Ovary (tissue), 9 donors: ENCODE results near the gene ATP10D. TPM values are rescaled to one million over a fixed set of nuclear protein-coding genes. Genes with fewer than 3 reads are reported as not detected.

Experiments
- DNase-seq, 5 donors: peaks; one replicate each; pipeline ENCODE4 v3.0.0-alpha.2; 2019 to 2020
- H3K27ac ChIP-seq, 2 donors: fragments of 200-600 bp; one replicate each; pipeline versions ENCODE4 v1.5.1 to v1.8.0; 2019 to 2022
- H3K27me3 ChIP-seq: fragments of 200-600 bp; one replicate; pipeline ENCODE4 v1.8.0; 2022
- H3K36me3 ChIP-seq: fragments of 200-600 bp; sonication (generic); one replicate; pipeline ENCODE4 v1.5.1; 2019
- H3K4me1 ChIP-seq: one replicate; pipeline ENCODE4 v1.8.1; 2013; ENCODE audit warnings: mild to moderate bottlenecking, moderate library complexity; ENCODE audit not compliant: insufficient read depth
- H3K4me3 ChIP-seq: fragments of 200-600 bp; sonication (generic); one replicate; pipeline ENCODE4 v1.5.1; 2017
- H3K9me3 ChIP-seq, 2 donors: fragments of 200-600 bp in 1 of 2; sonication (generic) in 1 of 2; one replicate each; pipeline versions ENCODE4 v1.5.1 to v1.8.1; 2013 to 2019; ENCODE audit warnings: mild to moderate bottlenecking in 1 of 2, moderate library complexity in 1 of 2
- EP300 ChIP-seq: sonication (generic); formaldehyde crosslinking; IDR thresholded peaks from one replicate; pipeline ENCODE4 v1.6.1; 2017; ENCODE audit warnings: antibody characterized with exemption
- POLR2A ChIP-seq: fragments of 450-650 bp; IDR thresholded peaks from one replicate; pipeline ENCODE4 v1.6.1; 2017; ENCODE audit warnings: antibody characterized with exemption, mild to moderate bottlenecking, moderate library complexity
- WGBS, 3 donors: extraction: QIAGEN DNeasy Blood & Tissue Kit in 1 of 3; methylation state at CpG; one replicate each; pipeline versions ENCODE4 v1.1.5 to v1.1.7; 2013 to 2017; 5-methylcytosine and 5-hydroxymethylcytosine counted together
- intact Hi-C, 4 donors: fragments of 100-400 bp; cut with DNase I; formaldehyde crosslinking; loops; one replicate each; pipeline versions ENCODE4 v1.11.0 to v1.15.1; 2022 to 2023
- polyA plus RNA-seq, 2 donors: library from polyadenylated mRNA; stranded (reverse); fragments of 200-250 nt in 1 of 2; fragments of 350-450 nt in 1 of 2; fragmentation: Illumina TruSeq in 1 of 2; extraction: RNeasy Lipid Tissue Mini Kit (QIAGEN cat#74804) in 1 of 2; gene quantifications; one replicate each; pipeline ENCODE4 v1.2.3, GENCODE V29; 2013 to 2014
- total RNA-seq, 7 donors: library from RNA; depleted of rRNA in 2 of 7; stranded (reverse); fragments of >200 nt in 2 of 7; fragmentation: NEBNext Ultra II Directional in 3 of 7; extraction: Animal tissue kit (Norgen Biotek cat#: 25700) in 3 of 7; gene quantifications; one replicate each; pipeline versions ENCODE4 v1.1.0 to v1.2.4, GENCODE V29; 2016 to 2023
- TF ChIP-seq, protein P1 (sequence below), 3 donors: fragments of 450-650 bp in 2 of 3; fragments of 200-600 bp in 1 of 3; IDR thresholded peaks; one replicate each; pipeline versions ENCODE4 v1.5.1 to v1.8.0; 2016 to 2022; ENCODE audit warnings: antibody characterized with exemption in 3 of 3, mild to moderate bottlenecking in 1 of 3
- donor health status: DM: no; HTN: no; CAD: no; lungs with moderate emphysema.
- donor health status: DM: no; HTN: no; CAD: no.
- donor health status: Bipolar disorder and iron deficiency.
- donor health status: DM: yes; HTN: yes; CAD: no.
- donor health status: DM: no; HTN: no; CAD: no.
- donor health status: DM: yes; HTN: yes; CAD: no.

ATP10D gene
- total and polyA plus RNA-seq, 9 donors = 8.2 to 27.8 (median 19.6) TPM

DNA sequence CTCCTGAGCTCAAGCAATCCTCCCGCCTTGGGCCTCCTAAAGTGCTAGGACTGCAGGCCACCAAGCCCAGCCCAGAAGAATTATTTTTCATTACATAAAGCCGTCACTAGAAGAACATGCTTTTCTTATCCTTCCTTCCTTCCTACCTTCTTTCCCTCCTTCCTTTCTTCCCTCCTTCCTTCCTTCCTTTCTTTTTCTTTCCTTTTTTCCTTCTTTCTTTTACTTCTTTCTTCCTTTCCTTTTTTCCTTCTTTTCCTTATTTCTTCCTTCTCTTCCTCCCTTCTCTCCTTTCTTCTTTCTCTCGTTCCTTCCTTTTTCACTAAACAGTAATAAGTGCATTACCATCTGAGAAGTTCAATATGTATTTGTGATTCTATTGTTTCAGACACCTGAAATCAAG is 121.4 kb downstream of the ATP10D start:
- peaks cover 1% of the 10 kb centered on the region for H3K4me1 ChIP-seq
- WGBS, 3 donors = 92 to 94% (median 93%) methylated on average over 3 of the region's 3 CpGs
- H3K36me3 ChIP-seq = no peaks in the 10 kb centered on the region
- no peaks in the 10 kb centered on the region for H3K9me3 ChIP-seq
- H3K27ac ChIP-seq = no peak overlapping the region
- TF ChIP-seq POLR2A (no peak), EP300 (no peak)
- TF ChIP-seq, protein P1, sequence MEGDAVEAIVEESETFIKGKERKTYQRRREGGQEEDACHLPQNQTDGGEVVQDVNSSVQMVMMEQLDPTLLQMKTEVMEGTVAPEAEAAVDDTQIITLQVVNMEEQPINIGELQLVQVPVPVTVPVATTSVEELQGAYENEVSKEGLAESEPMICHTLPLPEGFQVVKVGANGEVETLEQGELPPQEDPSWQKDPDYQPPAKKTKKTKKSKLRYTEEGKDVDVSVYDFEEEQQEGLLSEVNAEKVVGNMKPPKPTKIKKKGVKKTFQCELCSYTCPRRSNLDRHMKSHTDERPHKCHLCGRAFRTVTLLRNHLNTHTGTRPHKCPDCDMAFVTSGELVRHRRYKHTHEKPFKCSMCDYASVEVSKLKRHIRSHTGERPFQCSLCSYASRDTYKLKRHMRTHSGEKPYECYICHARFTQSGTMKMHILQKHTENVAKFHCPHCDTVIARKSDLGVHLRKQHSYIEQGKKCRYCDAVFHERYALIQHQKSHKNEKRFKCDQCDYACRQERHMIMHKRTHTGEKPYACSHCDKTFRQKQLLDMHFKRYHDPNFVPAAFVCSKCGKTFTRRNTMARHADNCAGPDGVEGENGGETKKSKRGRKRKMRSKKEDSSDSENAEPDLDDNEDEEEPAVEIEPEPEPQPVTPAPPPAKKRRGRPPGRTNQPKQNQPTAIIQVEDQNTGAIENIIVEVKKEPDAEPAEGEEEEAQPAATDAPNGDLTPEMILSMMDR (IDR thresholded peaks at IDR 0.05) = no peak
- H3K27me3 ChIP-seq = no peaks in the 10 kb centered on the region
- DNase-seq = no peak
- intact Hi-C loops = no loop called here
- no peak overlapping the region for H3K4me3 ChIP-seq

DNA sequence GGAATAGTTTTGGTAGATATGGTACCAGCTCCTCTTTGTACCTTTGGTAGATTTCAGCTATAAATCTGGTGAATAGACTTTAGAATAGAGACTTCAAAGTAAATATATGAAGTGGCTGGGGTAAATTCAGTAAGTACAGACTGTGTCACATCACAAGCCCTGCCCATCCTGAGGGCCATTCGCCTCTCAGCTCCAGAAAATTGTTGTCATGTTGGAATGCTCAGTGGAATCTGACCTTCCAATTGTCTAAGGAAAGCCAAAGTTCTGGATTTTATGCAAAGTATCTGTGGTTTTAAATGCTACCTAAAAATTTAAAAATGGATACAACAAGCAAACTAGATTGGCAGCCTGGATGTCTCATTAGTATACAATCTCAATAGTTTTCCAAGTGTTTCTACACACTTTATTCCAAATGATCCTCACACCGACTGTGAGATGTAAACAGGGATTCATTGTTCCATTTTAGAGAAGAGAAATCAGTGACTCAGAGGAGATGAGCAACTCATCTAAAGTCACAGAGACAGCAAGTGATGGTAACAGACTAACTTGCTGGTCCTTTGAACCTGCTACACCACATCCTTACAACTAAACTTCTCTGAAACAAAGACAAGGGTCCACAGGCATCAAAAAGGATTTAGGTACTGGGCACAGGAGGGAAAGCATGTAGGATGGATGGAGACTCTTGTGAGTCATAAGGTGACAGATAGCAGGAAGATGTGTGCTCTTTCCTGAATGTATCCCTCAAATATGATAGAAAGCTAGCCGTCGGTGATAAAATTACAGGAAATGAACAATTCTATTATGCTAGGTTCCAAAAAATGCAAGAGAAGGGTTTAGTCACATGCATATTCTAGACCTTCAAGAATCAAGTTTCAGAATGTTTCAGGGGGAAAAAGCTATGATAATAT is 127.3 kb downstream of the ATP10D start:
- intact Hi-C loops = no loop called here
- peaks cover 1% of the 10 kb centered on the region for H3K4me1 ChIP-seq
- H3K9me3 ChIP-seq = no peaks in the 10 kb centered on the region
- TF ChIP-seq POLR2A (no peak), EP300 (no peak)
- TF ChIP-seq, protein P1 (IDR thresholded peaks at IDR 0.05) = no peak
- 61 to 79% (median 61%) methylated on average over 4 of the region's 4 CpGs for WGBS, 3 donors
- H3K4me3 ChIP-seq = no peak overlapping the region
- no peak overlapping the region for H3K27ac ChIP-seq
- no peaks in the 10 kb centered on the region for H3K36me3 ChIP-seq
- DNase-seq = no peak
- H3K27me3 ChIP-seq = no peaks in the 10 kb centered on the region

DNA sequence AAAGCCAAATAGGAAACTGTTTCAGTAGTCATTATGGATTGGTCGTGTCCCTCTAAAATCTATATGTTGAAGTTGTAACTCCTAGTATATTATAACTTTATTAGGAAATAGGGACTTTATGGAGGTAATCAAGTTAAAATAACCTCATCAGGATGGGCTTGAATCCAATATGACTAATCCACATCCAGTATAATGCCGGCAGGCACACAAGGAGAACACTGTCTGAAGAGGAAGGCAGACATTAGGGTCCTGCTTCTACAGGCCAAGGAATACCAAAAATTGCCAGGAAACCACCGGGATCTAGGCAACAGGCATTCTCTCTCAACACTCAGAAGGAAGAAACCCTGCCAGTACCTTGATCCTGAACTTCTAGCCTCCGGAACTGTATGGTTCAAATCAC is 130.3 kb downstream of the ATP10D start:
- intact Hi-C loops = no loop called here
- no peaks in the 10 kb centered on the region for H3K27me3 ChIP-seq
- DNase-seq = no peak
- no peaks in the 10 kb centered on the region for H3K4me1 ChIP-seq
- H3K36me3 ChIP-seq = no peaks in the 10 kb centered on the region
- TF ChIP-seq, protein P1 (IDR thresholded peaks at IDR 0.05) = no peak
- TF ChIP-seq EP300 = no peak
- H3K4me3 ChIP-seq = no peak overlapping the region
- WGBS, 3 donors = 87 to 91% (median 88%) methylated on average over 4 of the region's 4 CpGs
- H3K9me3 ChIP-seq = no peaks in the 10 kb centered on the region
- H3K27ac ChIP-seq = no peak overlapping the region

DNA sequence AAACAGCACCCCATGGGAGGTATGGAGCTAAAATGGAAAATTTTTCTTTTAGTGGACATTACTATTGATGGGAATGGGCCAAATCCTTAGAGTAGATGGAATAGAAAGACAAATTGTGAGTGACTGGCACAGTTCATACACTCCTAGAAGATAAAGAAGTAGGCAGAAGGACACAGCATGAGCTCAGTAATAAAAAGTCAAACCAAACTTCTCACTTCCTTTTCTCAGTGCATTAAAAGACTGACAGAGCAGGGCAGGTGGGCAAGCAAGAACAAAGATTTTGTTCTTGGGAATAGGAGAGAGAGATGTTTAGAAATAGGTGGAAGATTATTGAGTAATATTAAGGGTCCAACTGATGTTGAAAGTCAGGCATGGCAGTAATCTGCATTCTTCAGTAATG is 132.5 kb downstream of the ATP10D start:
- Histone ChIP-seq H3K4me1 (no peaks in the 10 kb centered on the region), H3K27me3 (no peaks in the 10 kb centered on the region), H3K27ac (no peak overlapping the region), H3K36me3 (no peaks in the 10 kb centered on the region), H3K4me3 (no peak overlapping the region), H3K9me3 (no peaks in the 10 kb centered on the region)
- intact Hi-C loops = no loop called here
- DNase-seq = no peak
- TF ChIP-seq EP300 (no peak), POLR2A (no peak)
- TF ChIP-seq, protein P1 (IDR thresholded peaks at IDR 0.05) = no peak
